Osteoblast (primary cell): ENCODE data around the gene TOR4A. TPM values are rescaled to one million over a fixed set of nuclear protein-coding genes. Genes with fewer than 3 reads are reported as not detected.

Experiments used
- DNase-seq: peaks from one replicate; pipeline ENCODE4 v3.0.0; 2011; ENCODE audit warnings: low spot score, mixed read lengths; ENCODE audit not compliant: insufficient read length; ENCODE audit errors: missing footprints
- H2AFZ ChIP-seq: 2 replicates; pipeline ENCODE4 v1.6.0; 2011; ENCODE audit warnings: mild to moderate bottlenecking, low read length
- H3K27ac ChIP-seq: 2 replicates; pipeline ENCODE4 v1.5.1; 2011; ENCODE audit warnings: mild to moderate bottlenecking, low read depth, low read length, moderate library complexity
- H3K27me3 ChIP-seq: 2 replicates; pipeline ENCODE4 v1.6.0; 2012; ENCODE audit warnings: mild to moderate bottlenecking, control low read depth, inconsistent platforms, low read length, moderate library complexity; ENCODE audit not compliant: insufficient read depth
- H3K36me3 ChIP-seq: 2 replicates; pipeline ENCODE4 v1.5.1; 2011; ENCODE audit warnings: mild to moderate bottlenecking, low read length, control low read depth, moderate library complexity; ENCODE audit not compliant: insufficient read depth
- H3K4me1 ChIP-seq: 2 replicates; pipeline ENCODE4 v1.5.1; 2011; ENCODE audit warnings: mild to moderate bottlenecking, low read length, control low read depth, moderate library complexity; ENCODE audit not compliant: insufficient read depth
- H3K4me2 ChIP-seq: 2 replicates; pipeline ENCODE4 v1.6.0; 2011; ENCODE audit warnings: mild to moderate bottlenecking, low read length; ENCODE audit not compliant: insufficient read depth
- H3K4me3 ChIP-seq: fragments of 200-600 bp; sonication (generic); 3 replicates; pipeline ENCODE4 v1.5.1; 2012; ENCODE audit warnings: mild to moderate bottlenecking, low read length, inconsistent platforms; ENCODE audit not compliant: insufficient read depth
- H3K79me2 ChIP-seq: 2 replicates; pipeline ENCODE4 v1.6.0; 2012; ENCODE audit warnings: mild to moderate bottlenecking, low read length, control low read depth, inconsistent platforms; ENCODE audit not compliant: insufficient read depth
- H3K9me3 ChIP-seq: 2 replicates; pipeline ENCODE4 v1.5.1; 2011; ENCODE audit warnings: low read depth, low read length, control low read depth
- H4K20me1 ChIP-seq: 2 replicates; pipeline ENCODE4 v1.6.0; 2012; ENCODE audit warnings: mild to moderate bottlenecking, low read length, control low read depth; ENCODE audit not compliant: insufficient read depth
- total RNA-seq: library from RNA; depleted of rRNA; stranded (reverse); fragments of >200 nt; gene quantifications from 2 replicates; pipeline ENCODE4 v1.2.3, GENCODE V29; 2012
- TF ChIP-seq, protein P1 (sequence below): IDR thresholded peaks from 2 replicates; pipeline ENCODE4 v1.5.1; 2011; ENCODE audit warnings: mild to moderate bottlenecking, low read depth, low read length, moderate library complexity; ENCODE audit errors: extremely low read depth

TOR4A gene
- total RNA-seq, 1 donor, result 2.5 TPM

GRCh38 chr9:137278721-137279711 lies 1.5 kb downstream of the TOR4A start:
- Histone ChIP-seq H3K9me3 (no peaks in the 10 kb centered on the region), H3K27ac (no peak overlapping the region), H3K79me2 (peaks cover 16% of the 10 kb centered on the region), H3K27me3 (no peaks in the 10 kb centered on the region), H3K4me1 (peaks cover 16% of the 10 kb centered on the region), H3K4me2 (peak overlapping the region; percentile 79), H2AFZ (no peak overlapping the region), H3K36me3 (peaks cover 4% of the 10 kb centered on the region), H3K4me3 (peak overlapping the region; percentile 78), H4K20me1 (no peaks in the 10 kb centered on the region)
- peak; percentile 67 for DNase-seq
- TF ChIP-seq, protein P1, sequence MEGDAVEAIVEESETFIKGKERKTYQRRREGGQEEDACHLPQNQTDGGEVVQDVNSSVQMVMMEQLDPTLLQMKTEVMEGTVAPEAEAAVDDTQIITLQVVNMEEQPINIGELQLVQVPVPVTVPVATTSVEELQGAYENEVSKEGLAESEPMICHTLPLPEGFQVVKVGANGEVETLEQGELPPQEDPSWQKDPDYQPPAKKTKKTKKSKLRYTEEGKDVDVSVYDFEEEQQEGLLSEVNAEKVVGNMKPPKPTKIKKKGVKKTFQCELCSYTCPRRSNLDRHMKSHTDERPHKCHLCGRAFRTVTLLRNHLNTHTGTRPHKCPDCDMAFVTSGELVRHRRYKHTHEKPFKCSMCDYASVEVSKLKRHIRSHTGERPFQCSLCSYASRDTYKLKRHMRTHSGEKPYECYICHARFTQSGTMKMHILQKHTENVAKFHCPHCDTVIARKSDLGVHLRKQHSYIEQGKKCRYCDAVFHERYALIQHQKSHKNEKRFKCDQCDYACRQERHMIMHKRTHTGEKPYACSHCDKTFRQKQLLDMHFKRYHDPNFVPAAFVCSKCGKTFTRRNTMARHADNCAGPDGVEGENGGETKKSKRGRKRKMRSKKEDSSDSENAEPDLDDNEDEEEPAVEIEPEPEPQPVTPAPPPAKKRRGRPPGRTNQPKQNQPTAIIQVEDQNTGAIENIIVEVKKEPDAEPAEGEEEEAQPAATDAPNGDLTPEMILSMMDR, result no peak

DNA sequence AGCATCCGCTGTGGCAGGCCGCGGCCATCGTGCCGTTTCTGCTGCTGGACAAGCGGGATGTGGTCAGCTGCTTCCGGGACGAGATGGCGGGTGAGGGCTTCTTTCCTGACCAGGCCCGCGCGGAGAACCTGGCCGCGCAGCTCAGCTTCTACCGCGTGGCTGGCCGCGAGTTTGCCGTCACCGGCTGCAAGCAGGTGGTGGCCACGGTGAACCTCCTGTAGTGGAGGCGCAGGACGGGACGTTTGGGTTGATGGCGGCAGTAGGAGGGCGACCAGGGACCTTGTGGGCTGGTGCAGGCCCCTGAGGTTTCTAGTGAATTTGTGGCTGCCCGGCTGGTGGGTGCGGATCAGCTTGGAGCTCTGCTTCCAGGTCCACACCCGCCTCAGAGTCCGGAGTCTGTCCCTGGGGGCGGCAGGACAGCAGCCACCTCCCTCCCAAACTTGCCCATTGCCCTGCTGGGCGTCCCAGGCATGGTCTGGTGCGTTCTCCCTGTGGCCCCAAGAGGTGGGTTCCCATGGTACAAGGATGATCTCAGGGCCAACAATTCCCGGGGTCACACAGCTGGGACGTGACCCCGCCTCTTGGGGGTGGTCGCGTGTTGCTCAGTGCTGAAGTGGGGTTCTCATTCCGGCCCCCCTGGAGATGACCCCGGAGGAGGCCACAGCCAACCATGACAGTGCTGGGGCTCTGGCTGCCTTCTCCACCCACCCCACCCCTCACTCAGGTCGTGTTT lies 2.4 kb downstream of the TOR4A start:
- Histone ChIP-seq H3K27me3 (no peaks in the 10 kb centered on the region), H3K4me1 (peaks cover 16% of the 10 kb centered on the region), H4K20me1 (no peaks in the 10 kb centered on the region), H3K79me2 (peaks cover 16% of the 10 kb centered on the region), H3K4me3 (no peak overlapping the region), H3K36me3 (peaks cover 4% of the 10 kb centered on the region), H3K4me2 (no peak overlapping the region), H2AFZ (no peak overlapping the region), H3K9me3 (no peaks in the 10 kb centered on the region), H3K27ac (no peak overlapping the region)
- TF ChIP-seq, protein P1, result no peak
- DNase-seq, result peak; percentile 86

GRCh38 chr9:137280474-137281344 lies 3.2 kb downstream of the TOR4A start:
- Histone ChIP-seq H3K4me1 (peaks cover 16% of the 10 kb centered on the region), H3K27me3 (no peaks in the 10 kb centered on the region), H3K27ac (no peak overlapping the region), H3K36me3 (peaks cover 4% of the 10 kb centered on the region), H2AFZ (no peak overlapping the region), H3K79me2 (peaks cover 16% of the 10 kb centered on the region), H3K4me3 (peak overlapping the region; percentile 40), H3K9me3 (no peaks in the 10 kb centered on the region), H3K4me2 (peak overlapping the region; percentile 18), H4K20me1 (no peaks in the 10 kb centered on the region)
- peak; percentile 93 for DNase-seq
- TF ChIP-seq, protein P1, result no peak
